IPS-18a (cell line): ENCODE results near the gene CMIP.
"Not testable (repeated sequence)": the region's sequence is repeated elsewhere in the genome, so short reads cannot be mapped to it uniquely, and the experiment has no call there.

Experiments used
- H3K27ac ChIP-seq: one replicate; pipeline ENCODE4 v1.5.1; 2013; ENCODE audit warnings: low read length
- H3K27me3 ChIP-seq: one replicate; pipeline ENCODE4 v1.6.1; 2013; ENCODE audit warnings: mild to moderate bottlenecking, low read length; ENCODE audit not compliant: control insufficient read depth, insufficient read depth
- H3K36me3 ChIP-seq: one replicate; pipeline ENCODE4 v1.6.1; 2013; ENCODE audit warnings: low read depth, low read length; ENCODE audit not compliant: control insufficient read depth
- H3K4me1 ChIP-seq: one replicate; pipeline ENCODE4 v1.6.1; 2013; ENCODE audit warnings: low read depth, low read length; ENCODE audit not compliant: control insufficient read depth
- H3K4me3 ChIP-seq: one replicate; pipeline ENCODE4 v1.5.1; 2013; ENCODE audit warnings: low read length
- H3K9ac ChIP-seq: one replicate; pipeline ENCODE4 v1.6.1; 2013; ENCODE audit warnings: mild to moderate bottlenecking, low read length, moderate library complexity
- H3K9me3 ChIP-seq: one replicate; pipeline ENCODE4 v1.6.1; 2013; ENCODE audit warnings: low read depth, low read length; ENCODE audit not compliant: control insufficient read depth

CMIP gene

DNA sequence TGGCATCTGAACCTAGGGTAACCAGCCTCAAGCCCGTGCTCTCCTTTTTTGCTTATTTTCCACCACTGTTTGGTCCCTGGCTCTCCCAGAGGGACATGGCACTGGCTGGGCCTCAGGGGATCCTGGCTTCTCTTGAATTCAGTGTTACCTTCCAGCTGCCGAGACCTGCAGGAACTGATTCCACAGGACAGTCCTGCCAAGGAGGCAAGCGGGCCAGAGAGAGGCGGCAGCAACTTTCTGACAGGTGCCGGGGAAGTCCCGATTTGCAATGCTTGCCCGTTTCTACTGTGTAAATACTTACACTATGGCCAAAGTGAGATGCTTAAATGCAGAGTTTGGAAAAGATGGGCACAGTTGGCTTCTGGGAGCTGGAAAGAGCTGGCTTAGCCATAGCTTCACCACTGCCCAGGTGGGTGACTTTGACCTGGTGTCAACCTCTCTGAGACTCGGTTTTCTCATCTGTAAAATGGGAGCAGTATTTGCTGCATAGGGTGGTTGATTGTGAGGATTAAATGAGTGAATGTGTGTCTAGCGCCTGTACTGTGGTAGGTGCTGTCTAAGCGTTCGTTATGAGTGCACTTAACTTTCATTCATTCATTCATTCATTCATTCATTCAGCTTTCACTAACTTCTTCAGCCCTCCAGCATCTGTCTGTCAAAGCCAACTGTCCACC is 124.9 kb downstream of the CMIP start:
- Histone ChIP-seq H3K9me3 (no peaks in the 10 kb centered on the region), H3K27me3 (no peaks in the 10 kb centered on the region), H3K4me3 (no peak overlapping the region), H3K36me3 (no peaks in the 10 kb centered on the region), H3K4me1 (no peaks in the 10 kb centered on the region), H3K27ac (no peak overlapping the region), H3K9ac (no peak overlapping the region)

DNA sequence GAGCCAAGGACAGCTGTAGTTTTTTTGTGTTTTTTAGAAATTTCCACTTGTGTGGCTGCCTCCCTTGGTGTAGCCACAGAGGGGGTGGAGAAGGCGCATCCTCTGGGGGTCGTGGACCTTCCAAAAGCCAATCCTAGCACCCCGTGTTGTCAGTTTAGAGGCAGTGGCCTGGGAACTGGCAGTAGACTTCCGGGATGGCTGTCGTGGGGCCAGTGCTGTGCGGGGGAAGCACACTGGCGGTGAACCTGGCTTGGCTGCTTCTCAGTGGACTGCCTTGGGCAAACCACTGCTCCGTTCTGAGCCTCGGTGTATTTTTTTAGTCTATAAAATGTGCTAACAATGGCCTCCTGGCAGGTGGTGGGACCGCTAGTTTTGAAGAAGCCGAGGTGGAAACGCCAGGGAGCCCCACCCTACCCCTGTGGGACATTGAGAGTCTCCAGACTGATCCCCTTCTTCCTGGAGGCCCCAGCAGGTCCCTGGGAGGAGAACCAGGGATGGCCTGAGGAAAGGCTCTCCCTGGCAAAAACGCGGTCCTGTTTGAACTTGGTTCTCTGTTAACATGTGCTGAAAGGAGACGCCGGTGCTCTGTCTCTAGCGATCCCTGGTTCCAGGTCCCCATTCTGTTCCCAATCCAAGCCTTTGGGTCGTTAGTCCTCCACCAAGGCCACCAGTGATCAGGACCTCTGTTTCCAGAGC is 125.7 kb downstream of the CMIP start:
- Histone ChIP-seq H3K4me1 (no peaks in the 10 kb centered on the region), H3K36me3 (no peaks in the 10 kb centered on the region), H3K4me3 (no peak overlapping the region), H3K9ac (no peak overlapping the region), H3K9me3 (no peaks in the 10 kb centered on the region), H3K27me3 (no peaks in the 10 kb centered on the region), H3K27ac (no peak overlapping the region)

DNA sequence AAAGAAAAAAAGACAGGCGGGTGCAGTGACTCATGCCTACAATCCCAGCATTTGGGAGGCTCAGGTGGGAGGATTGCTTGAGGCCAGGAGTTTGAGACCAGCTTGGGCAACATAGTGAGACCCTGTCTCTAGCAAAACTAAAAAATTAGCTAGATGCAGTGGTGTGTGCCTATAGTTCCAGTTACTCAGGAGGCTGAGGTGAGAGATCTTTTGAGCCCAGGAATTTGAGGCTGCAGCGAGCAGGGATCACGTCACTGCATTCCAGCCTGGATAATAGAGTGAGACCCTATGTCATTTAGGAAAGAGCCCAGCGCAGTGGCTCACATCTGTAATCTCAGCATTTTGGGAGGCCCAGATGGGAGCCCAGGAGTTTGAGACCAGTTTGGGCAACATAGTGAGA is 126.6 kb downstream of the CMIP start:
- H3K4me3 ChIP-seq = no peak overlapping the region
- H3K9ac ChIP-seq = no peak overlapping the region
- no peaks in the 10 kb centered on the region for H3K9me3 ChIP-seq
- no peaks in the 10 kb centered on the region for H3K36me3 ChIP-seq
- H3K4me1 ChIP-seq = no peaks in the 10 kb centered on the region
- no peak overlapping the region for H3K27ac ChIP-seq
- H3K27me3 ChIP-seq = no peaks in the 10 kb centered on the region

DNA sequence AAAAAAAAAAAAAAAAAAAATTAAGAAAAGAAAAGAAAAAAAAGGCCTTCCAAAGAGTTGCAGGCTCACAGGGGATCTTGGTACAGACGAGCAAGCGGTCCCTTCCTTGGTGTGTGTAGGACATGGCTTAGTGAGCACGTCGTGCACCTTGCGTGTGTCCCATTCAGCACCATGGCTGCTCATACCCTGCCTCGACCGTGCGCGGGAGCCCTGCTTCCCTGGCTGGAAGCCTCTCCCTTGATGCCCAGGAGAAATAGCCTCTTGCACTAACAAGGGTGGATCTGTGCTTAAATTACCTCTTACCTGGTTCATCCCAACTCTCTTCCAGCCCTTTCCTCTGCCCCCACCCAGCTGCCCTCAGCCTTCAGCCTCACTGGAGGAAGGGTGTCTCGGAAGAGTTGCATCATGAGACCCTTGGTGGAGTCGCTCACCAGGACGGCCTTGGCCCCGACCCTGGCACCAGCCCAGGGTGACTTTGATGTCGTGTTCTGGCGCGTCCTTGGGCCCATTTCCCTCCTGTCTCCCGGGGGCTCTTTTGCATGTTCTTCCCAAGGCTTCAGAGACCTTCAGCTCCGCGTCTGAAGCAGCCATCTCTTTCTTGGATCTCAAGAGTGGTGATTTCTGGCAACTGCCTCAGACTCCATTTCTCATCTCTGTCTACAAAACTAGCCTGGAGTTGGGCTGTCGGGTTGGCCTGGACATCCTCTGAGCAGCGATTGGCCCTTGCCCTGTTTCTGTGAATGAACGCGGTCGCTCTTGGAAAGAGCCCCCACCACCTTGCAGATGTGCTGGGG is 127.2 kb downstream of the CMIP start:
- H3K27me3 ChIP-seq = no peaks in the 10 kb centered on the region
- H3K36me3 ChIP-seq = no peaks in the 10 kb centered on the region
- no peak overlapping the region for H3K4me3 ChIP-seq
- no peaks in the 10 kb centered on the region for H3K4me1 ChIP-seq
- no peaks in the 10 kb centered on the region for H3K9me3 ChIP-seq
- H3K9ac ChIP-seq = no peak overlapping the region
- no peak overlapping the region for H3K27ac ChIP-seq

DNA sequence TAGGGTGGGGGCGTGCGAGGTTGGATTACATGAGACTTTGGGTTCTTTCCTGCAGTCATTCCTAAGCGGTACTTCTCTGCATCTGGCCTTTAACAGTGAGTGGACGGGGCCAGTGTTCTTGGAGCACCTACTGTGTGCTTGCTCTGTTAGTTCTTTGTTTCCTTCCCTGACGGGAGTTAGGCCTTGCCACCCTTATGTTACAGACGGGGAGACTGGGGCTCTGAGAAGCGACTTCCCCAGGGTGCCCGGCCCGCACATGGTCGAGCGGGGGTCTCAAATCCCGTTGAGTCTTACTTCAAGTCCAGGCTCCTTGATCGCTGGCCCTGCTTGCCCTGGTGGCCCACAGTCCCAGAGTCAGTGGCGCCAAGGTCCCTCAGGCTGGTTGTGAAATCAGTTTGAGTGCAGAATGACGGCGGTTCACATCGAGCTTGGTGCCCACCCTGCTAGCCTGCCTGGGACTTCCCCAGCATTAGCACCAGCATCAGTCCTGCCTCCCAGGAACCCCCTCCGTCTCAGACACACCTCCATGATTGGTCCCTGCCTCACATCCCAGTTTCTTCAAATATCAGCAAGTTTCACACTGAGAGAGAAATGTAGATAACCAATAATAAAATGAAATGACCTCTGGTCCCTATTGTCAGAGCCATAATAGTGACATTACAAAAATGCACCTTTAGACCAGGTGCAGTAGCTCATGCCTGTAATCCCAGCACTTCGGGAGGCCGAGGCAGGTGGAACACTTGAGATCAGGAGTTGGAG is 128.0 kb downstream of the CMIP start:
- Histone ChIP-seq H3K4me3 (no peak overlapping the region), H3K4me1 (no peaks in the 10 kb centered on the region), H3K27ac (no peak overlapping the region), H3K27me3 (no peaks in the 10 kb centered on the region), H3K9me3 (no peaks in the 10 kb centered on the region), H3K9ac (no peak overlapping the region), H3K36me3 (no peaks in the 10 kb centered on the region)

DNA sequence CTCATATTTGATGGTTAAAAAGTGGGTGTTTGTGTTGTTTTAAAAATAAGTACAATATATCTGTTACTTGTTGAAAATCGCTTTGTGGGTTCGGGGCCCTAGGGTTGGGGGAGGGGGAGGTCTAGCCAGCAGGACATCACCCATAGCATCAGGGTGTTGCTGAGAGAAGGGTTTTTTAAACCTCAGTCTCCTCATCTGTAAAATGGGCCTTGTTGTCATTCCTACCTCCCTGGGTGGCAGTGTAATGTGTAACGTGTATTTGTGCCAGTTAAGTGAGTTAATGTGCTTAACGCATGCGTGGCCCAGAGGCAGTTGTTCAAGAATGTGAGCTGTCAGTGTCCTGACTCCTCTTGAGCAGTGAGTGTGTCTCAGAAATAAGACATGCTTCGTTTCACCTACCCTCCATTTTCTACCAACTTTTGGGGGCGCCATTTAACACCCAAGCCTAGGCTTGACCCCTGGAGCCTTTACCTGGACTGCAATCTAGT is 129.0 kb downstream of the CMIP start:
- H3K9me3 ChIP-seq = no peaks in the 10 kb centered on the region
- H3K9ac ChIP-seq = no peak overlapping the region
- H3K27ac ChIP-seq = no peak overlapping the region
- H3K36me3 ChIP-seq = no peaks in the 10 kb centered on the region
- no peak overlapping the region for H3K4me3 ChIP-seq
- no peaks in the 10 kb centered on the region for H3K4me1 ChIP-seq
- no peaks in the 10 kb centered on the region for H3K27me3 ChIP-seq

DNA sequence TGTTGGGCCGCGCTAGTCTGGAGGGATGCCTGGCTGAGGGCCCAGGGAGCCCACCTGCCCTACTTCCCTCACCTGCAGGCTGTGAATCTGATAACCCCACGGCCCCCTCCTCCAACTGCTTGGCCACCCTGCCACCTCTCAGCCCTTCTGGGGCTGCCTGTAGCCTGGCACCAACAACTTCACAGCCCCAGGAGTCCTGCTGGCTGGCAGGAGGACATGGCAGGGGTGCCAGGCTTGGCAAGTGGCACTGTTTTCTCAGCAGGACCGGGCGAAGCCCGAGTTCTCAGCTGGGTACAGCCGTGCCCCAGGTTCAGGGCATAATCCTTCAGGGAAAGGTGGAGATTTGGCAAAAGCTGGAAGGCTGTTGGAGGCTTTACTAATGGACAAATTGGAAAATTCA is 129.6 kb downstream of the CMIP start:
- H3K27me3 ChIP-seq = no peaks in the 10 kb centered on the region
- no peak overlapping the region for H3K4me3 ChIP-seq
- H3K27ac ChIP-seq = no peak overlapping the region
- no peaks in the 10 kb centered on the region for H3K36me3 ChIP-seq
- no peak overlapping the region for H3K9ac ChIP-seq
- H3K4me1 ChIP-seq = no peaks in the 10 kb centered on the region
- H3K9me3 ChIP-seq = no peaks in the 10 kb centered on the region

DNA sequence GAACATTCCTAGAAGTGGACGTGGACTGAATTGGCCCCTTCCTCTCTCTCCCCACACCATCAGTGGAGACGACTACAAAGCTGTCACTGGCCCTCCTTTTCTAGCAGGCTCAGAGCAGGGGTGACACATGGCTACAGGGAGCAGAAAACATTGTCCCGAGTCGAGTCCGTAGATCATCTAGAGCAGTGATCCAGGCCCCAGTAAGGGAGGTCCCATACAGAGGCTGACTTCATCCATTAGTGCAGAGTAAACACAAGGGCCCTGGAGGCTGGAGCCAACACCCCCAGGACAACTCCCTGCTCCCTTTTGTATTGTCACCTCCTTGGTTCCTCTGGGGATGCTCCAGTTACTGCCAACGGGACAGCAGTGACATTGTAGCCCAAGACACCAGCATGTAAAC is 130.7 kb downstream of the CMIP start:
- H3K4me1 ChIP-seq = no peaks in the 10 kb centered on the region
- H3K9ac ChIP-seq = no peak overlapping the region
- H3K36me3 ChIP-seq = no peaks in the 10 kb centered on the region
- H3K27me3 ChIP-seq = no peaks in the 10 kb centered on the region
- H3K27ac ChIP-seq = no peak overlapping the region
- no peaks in the 10 kb centered on the region for H3K9me3 ChIP-seq
- H3K4me3 ChIP-seq = no peak overlapping the region

DNA sequence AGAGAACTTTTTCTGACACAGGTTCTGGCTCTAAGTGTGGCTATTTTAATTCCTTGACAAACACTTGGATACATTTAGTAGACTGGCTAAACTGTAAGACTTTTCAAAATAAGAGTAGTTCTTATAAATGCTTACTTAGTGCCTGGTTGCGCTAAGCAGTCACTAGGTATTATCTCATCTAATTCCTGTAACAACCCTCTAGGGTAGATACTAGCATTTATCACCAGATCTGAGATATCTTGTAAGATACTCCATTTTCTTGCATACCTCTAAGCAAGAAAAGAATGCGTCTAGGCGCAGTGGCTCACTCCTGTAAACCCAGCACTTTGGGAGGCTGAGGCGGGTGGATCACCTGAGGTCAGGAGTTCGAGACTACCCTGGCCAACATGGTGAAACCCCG is 131.2 kb downstream of the CMIP start:
- Histone ChIP-seq H3K27me3 (no peaks in the 10 kb centered on the region), H3K4me1 (no peaks in the 10 kb centered on the region), H3K4me3 (no peak overlapping the region), H3K27ac (no peak overlapping the region), H3K9me3 (no peaks in the 10 kb centered on the region), H3K36me3 (no peaks in the 10 kb centered on the region), H3K9ac (no peak overlapping the region)

DNA sequence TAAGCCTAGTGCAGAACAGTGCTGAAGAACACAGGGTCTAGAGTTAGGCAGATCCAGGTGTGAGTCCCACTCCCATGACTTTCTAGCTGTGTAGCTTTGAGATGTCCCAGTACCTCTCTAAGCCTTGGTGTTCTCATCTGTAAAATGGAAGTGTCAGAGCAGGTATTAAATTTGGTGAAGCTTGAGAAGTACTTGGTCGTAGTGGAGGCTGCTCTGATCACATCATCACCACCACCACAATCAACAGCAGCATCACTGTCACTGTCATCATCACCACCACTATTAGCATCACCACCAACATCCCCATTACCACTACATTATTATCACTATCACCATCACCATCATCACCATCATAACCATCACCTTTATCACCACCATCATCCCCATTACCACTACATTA is 132.1 kb downstream of the CMIP start:
- no peak overlapping the region for H3K4me3 ChIP-seq
- no peak overlapping the region for H3K9ac ChIP-seq
- H3K36me3 ChIP-seq = no peaks in the 10 kb centered on the region
- H3K27ac ChIP-seq = no peak overlapping the region
- H3K9me3 ChIP-seq = no peaks in the 10 kb centered on the region
- H3K4me1 ChIP-seq = no peaks in the 10 kb centered on the region
- no peaks in the 10 kb centered on the region for H3K27me3 ChIP-seq

DNA sequence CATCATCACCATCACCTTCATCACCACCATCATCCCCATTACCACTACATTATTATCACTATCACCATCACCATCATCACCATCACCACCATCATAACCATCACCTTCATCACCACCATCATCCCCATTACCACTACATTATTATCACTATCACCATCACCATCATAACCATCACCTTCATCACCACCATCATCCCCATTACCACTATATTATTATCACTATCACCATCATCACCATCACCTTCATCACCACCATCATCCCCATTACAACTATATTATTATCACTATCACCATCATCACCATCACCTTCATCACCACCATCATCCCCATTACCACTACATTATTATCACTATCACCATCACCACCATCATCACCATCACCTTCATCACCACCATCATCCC is 132.7 kb downstream of the CMIP start:
- H3K36me3 ChIP-seq, H3K9me3 ChIP-seq, H3K27me3 ChIP-seq, H3K4me1 ChIP-seq, H3K4me3 ChIP-seq, H3K9ac ChIP-seq, H3K27ac ChIP-seq: not testable (repeated sequence)
